NCI-H2227 (cell line): ENCODE data around the gene KLF16.
A peak's percentile ranks its signal among the peaks of the same experiment; 100 is the strongest.

Source experiments
- DNase-seq: peaks from one replicate; lab custom pipeline; 2025; ENCODE audit not compliant: unreplicated experiment; lab: John Stamatoyannopoulos, UW

KLF16 gene

DNA sequence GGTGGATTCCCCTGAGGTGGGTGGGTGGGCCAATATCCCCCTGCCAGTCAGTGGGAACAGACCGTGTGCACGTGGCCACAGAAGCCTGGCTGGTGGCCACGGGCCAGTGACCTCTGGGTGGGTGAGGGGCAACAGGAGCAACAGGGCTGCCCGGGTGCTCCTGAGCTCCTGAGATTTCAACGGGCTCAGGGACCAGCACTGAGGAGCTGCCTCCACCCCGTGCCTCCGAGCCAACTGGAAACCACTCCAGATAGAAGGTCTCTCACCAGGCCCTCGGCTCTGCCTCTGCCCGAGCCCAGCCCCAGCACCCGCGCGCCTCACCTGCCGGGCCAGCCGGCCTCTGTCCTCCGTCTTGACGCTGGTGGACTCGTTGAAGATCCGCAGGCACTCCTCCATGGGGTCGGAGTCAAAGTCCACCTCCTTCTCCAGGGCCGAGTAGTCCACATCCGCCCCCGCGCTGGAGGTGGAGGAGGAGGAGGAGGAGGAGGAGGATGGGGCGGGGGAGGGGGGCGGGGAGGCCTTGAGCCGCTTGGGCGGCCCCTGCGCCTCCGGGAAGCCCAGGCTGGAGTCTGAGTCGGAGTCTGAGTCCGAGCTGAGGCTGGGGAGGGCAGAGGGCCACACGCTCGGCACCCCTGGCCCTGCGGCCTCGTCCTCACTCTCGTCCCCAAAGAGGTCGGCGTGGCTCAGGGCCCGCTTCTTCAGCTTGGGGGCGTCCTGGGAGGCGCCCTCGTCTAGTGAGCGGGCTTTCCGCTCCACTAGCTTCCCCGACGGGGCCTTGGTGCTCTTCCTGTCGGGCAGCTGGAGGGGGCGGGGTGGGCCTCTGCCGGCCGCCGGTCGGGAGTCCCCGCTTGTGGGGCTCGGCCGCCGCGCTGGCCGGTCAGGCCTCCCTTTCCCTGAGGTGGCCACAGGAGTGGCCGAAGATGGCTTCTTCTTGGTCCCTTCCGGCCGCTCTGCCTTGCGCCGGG is 36.5 kb downstream of the KLF16 start:
- DNase-seq = no peak

- peak; percentile 82 for DNase-seq
These were observed 37.3 kb downstream of the KLF16 start for GRCh38 chr19:1825909-1826556.

DNA sequence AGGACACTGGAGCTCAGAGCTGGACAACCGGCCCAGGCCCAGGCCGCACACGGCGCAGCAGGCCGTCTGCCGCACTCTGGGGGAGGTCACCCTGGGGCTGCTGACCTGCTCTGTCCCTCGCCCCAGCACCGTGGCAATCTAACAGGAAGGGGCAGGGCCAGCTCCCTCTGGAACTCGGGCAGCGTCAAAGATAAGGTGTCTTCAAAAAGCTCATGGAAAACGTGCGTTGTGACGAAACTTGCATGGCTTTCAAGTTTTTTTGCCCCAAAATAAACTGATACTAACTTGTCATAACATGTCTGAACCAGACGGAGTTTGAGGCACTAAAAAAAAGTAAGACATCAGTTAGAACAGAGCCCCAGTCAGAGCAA is 39.1 kb downstream of the KLF16 start:
- no peak for DNase-seq

- DNase-seq = no peak
These were observed 39.7 kb downstream of the KLF16 start for GRCh38 chr19:1823539-1824251.

DNA sequence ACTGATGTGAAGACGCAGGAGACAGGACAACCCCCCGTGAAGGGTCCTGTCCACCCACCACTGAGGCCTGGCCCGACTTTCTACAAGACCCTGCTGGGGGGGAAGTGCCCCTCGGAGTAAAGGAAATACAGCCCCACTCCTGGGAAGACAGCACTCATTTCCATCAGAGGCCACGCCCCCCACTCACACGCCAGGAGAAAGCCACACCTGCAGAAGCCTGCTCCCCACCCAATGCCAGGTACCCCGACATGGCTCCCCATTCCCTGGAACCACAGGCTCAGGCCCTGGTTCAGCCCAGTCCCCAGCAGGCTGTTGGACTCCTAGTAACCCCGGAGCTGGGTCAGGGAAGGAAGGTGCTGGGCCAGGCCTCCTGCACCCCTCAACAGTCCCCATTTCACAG is 40.4 kb downstream of the KLF16 start:
- DNase-seq = no peak

DNA sequence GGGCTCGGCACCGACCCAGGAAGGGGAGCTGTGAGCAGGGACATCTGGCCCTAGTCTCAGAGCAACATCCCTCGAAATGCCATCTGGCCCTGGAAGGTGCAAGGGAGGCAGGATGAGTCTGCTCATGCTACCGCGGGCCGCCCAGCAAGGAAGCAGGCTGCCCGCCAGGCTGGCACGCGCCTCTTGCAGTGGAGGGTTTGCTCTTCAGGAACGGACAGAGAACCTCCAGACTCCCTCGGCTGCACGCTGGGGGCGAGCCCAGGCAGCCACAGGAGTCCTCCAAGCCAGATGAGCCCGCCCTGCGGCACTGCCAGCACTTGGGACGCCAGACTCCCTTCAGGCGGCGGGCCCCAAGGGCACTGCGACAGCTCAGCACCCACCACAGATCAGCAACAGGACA is 41.2 kb downstream of the KLF16 start:
- DNase-seq = no peak

DNA sequence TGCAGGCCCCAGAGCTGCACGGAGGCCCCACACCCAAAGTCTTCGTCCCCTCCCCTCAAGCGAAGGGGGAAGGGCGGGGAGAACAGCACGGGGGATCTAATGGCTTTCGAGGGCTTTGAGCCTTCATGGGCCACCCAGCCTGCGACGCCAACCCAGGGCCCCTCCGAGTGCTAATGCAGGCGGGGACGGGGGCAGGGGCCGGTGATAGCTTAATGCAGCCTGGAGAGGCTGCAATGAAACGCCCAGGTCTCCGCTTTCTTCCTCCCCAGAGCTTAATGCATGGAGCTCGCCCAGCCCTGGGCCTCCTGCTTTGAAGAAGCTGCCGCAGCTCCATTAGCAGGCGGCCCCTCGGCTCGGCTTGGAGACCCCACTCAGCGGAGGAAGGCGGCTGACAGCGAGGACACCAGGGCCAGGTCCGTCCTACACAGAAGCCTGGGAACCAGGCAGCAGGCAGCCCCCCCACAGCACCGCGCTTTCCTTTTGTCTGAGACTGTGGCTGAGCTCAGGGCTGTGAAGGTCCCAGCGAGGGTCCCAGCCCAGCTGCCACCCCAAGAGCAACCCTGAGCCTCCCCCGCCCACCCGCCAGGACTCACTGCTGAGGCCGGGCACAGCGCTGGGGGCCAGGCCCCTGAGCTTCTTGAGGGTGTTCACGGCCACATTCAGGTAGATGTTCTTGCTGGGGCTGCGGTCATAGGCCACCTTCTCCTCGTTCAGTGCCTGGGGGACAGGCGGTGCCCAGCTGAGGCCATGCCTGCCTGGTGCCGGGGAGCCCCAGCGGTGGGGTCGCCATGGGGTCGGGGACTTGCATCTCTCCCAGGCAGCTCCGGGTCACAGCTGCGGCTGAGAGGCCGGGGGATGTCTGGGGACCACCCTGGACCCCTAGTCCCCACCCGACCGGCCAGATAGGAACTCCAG is 43.8 kb downstream of the KLF16 start:
- peak; percentile 22 for DNase-seq

- no peak for DNase-seq
These were observed 44.7 kb downstream of the KLF16 start for GRCh38 chr19:1818549-1819195.

DNA sequence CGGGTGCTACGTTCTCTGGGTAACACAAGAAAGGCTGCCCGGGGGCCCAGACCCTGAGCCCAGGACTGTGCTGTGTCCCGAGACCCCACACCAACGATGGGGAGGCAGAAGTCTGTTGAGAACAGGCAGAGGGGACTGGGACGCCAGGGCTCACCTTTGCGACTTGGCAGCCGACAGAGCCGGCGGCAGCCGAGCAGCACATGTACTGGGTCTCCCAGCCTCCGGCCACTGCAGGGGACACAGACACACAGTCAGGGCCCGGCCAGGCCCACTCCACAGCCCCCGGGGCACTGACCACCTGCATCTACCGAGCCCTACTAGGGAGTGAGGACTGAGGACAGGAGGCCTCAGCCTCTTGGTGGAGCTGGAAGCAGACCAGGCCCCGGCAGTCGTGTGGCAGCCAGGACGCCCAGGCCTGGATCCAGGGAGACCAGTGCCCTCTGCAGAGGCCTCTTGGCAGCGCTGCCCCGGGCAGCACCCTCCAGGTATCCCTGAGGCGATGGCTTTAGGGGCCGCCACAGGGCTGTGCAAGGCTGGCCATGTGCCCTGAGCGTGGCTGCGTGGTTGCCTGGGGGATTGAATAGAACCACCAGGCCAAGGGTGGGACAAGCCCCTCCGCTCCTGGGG is 45.7 kb downstream of the KLF16 start:
- DNase-seq = no peak

DNA sequence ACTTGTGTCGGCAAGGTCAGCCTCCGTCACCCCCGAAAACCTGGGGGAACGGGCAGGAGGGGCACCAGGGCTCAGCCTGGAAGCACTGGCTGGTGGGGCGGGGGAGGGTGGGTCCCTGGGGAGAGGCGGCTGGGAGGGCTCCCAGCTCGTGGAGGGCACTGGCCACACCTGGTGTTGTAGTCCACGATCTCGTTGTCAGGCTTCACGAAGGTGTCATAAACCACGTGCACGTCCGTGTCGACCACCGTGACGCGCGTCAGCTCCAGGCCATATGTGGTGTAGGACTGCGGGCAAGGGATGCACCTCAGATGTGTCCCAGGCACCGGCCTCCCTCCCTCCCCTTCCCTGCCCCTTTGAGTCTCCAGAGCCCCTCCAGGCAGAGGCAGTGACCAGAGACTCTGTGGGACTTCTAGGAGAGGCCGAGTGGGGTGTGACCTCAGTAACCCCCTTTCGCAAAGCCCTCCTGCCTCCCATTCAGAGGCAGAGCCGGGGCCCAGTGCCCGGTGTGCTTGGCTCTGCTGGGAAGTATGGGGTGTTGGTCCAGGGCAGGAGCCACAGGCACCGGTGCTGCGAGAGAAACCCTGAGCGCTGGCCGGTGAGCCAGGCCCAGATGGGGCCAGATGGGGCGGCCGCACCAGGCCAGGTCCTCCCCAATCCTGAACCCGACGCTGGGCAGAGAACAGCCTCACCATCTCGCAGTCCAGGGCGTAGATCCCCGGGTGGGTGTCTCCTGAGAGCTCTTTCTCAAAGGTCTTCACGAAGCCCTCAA is 46.7 kb downstream of the KLF16 start:
- DNase-seq = no peak

GRCh38 chr19:1815605-1816529 is 47.5 kb downstream of the KLF16 start:
- no peak for DNase-seq

DNA sequence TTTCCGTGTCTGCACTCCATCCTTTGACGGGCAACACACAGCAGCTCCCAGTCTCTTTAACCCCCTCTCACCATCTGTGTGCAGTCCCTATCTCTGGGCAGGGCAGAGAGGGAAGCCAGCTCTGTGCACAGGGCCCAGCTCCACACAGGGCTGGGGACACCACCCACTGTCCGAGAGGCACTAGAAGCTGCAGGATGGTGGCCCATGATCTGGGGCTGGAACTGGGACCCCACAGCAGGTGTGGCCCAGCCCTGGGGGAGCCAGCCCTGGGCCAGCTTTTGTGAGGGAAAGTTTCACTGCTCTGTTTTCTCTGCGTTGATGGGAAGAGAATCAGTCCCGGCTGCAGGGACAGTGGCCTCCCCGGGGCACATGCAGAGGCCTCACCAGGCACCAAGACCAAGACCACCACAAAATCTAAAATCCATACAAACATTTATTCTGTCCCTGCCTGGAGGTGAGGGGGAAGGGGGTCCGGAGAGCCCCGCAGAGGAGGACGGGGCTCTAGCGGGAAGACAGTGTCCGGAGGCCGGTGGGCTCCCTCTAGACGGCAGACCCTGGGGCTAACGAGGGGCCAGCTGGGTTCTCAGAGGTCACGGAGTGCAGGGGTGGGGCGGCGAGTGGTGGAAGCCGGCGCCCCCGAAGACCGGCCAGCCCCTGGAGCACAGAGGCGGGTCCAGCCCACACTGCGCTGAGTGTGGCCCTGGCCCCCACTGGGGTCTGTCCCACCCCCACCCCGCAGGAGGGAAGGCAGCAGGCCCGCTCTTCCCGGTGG is 48.4 kb downstream of the KLF16 start:
- no peak for DNase-seq

GRCh38 chr19:1814391-1814790 is 49.0 kb downstream of the KLF16 start:
- DNase-seq = no peak

DNA sequence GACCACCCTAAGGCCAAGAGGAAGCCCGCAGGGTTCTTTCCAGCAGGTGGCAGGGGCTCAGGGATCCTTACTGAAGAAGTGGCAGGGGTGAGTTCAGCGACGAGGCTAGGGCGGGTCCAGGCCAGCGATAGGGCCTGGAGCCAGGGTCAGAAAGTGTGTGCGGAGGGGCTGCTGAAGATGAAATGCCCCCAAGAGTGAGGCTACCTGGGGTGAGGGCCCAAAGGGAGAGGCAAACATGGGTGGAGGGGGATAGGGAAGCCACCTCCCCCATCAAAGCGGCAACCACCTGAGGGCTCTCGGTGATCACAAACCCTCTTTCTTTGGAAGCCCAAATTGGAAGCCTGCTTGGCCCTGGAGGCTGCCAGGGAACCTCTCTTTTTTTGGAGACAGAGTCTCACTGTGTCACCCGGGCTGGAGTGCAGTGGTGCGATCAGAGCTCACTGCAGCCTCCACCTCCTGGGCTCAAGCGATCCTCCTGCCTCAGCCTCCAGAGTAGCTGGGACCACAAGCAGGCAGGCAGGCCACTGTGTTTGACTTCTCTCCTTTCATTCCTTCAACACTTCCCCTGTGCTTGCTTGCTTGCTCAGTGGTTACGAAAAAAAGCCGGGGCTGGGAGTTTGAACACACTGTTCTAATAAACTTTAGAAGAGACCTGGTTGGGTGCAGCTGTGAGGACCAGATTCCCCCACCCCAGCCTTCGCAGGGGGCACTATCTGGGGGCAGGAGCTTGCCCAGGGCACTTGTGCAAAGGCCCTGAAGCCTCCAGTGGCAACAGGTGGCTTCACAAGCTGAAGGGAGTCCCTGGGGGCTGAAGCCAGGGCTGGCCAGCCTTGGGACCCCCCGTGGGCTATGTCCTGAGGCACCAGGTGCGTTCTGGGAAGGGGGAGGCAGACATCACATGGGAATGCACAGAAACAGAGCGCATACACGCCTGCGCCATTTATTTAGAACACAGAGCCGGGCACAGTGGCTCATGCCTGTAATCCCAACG is 49.9 kb downstream of the KLF16 start:
- DNase-seq = no peak

- peak; percentile 83 for DNase-seq
These were observed 50.8 kb downstream of the KLF16 start for GRCh38 chr19:1812426-1813191.
